D721Med (cell line): ENCODE results near the gene STMN1.

Experiments
- DNase-seq: peaks from one replicate; pipeline ENCODE4 v3.0.0; 2011; ENCODE audit warnings: low spot score; ENCODE audit not compliant: insufficient read length
- FAIRE-seq: peaks from 2 replicates; lab custom pipeline; 2011; peaks lifted over from hg19 to GRCh38; lab: Jason Lieb, UNC
- TF ChIP-seq, protein P1 (sequence below): IDR thresholded peaks from 2 replicates; pipeline ENCODE4 v1.5.1; 2012; ENCODE audit warnings: mild to moderate bottlenecking, control low read depth; ENCODE audit not compliant: insufficient read depth; ENCODE audit errors: missing control alignments

Gene STMN1

DNA sequence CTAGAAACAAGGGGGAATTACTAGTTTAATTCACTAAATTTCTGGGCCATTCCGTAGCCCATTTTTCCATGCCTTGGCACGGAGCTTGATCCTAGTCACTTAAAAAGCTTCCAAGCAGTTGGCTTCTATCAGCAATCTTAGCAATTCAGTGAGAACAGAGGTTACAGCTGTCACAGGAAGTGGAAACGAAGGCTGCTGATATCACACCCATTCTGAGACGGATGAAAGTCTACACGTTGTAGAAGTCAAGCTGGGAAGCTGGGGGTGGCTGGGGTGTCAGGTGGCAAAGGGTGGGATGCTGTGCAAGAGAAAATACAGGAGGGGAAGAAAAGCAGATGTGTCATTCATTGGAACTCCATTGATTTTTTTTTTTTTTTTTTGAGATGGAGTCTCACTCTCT lies 11.8 kb upstream of the STMN1 start:
- TF ChIP-seq, protein P1, sequence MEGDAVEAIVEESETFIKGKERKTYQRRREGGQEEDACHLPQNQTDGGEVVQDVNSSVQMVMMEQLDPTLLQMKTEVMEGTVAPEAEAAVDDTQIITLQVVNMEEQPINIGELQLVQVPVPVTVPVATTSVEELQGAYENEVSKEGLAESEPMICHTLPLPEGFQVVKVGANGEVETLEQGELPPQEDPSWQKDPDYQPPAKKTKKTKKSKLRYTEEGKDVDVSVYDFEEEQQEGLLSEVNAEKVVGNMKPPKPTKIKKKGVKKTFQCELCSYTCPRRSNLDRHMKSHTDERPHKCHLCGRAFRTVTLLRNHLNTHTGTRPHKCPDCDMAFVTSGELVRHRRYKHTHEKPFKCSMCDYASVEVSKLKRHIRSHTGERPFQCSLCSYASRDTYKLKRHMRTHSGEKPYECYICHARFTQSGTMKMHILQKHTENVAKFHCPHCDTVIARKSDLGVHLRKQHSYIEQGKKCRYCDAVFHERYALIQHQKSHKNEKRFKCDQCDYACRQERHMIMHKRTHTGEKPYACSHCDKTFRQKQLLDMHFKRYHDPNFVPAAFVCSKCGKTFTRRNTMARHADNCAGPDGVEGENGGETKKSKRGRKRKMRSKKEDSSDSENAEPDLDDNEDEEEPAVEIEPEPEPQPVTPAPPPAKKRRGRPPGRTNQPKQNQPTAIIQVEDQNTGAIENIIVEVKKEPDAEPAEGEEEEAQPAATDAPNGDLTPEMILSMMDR = no peak
- DNase-seq (no peak), FAIRE-seq (no peak)

DNA sequence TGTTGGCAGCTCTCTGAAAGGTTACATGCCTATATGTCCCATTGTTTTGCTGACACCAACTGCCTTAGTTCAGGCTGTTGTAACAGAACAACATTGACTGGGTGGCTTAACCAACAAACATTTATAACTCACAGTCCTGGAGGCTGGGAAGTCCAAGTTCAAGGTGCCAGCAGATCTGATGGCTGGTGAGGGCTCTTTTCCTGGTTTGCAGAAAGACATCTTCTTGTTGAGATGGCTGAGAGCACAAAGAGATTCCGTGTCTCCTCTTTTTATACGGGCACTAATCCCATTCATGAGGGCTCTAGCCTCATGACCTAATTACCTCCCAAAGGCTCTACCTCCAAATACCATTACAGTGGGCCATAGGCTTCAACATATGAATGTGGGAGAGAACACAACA lies 10.2 kb upstream of the STMN1 start:
- no peak for FAIRE-seq

DNA sequence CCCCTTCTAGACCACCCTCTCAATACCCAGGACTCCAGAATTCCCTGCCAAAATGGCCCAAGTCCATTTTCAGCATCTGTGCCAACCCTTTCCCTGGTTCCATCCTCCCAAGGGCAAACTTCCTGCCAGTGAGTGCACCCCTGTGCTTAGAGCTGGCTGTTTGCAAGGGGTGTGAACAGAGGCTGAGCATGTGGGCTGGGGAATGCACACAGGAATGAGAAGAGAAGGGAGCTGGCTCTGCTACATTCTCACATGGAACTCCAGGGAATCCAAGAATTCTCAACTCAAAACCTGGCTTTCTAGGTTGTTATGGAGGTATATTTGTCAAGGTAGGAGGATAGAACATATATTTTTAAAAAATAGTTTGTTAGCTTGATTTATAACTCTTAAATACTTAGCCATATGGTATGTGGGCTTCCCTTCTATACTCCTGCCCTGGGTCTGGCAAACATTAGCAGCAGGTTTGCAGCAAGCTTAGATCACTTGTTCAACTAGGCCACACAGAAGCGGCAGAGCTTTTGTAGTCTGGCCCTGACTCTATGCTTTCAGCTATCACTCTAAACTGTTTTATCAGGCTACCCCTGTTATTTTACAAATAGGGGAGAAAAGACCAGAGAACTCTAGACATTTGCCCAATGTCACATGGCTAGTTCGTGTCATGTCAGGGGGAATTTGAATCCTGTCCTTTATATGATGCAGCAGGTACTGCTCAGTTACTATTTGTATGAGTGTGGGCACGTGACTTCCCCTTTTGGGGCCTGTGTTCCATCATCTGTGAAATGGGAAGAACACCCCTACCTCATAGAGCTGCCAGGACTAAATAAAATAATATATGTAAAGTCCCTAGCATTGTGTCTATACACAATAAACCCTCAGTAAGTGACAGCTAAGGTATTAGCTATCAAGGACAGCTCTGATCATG lies 8.1 kb upstream of the STMN1 start:
- no peak for DNase-seq
- no peak for FAIRE-seq
- TF ChIP-seq, protein P1 = no peak

More for the DNA sequence above, 10.2 kb upstream of the STMN1 start:
- TF ChIP-seq, protein P1 = no peak
- no peak for DNase-seq

DNA sequence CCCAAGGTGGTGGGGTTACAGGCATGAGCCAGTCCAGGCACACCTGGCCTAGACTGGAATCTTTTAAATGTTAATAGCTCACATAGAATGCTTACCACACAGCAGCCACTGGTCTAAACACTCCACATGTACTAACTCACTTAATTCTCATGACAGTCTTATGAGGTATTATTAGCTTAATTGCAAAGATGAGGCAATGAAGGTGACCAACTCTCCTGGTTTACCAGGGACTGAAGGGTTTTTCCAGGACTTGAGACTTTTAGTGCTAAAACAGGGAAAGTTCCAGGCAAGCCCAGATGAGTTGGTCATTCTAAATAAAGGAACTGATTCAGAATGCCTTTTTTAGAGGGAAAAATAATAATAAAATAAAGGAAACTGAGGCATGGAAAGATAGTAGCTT lies 7.0 kb upstream of the STMN1 start:
- TF ChIP-seq, protein P1 = no peak
- DNase-seq (no peak), FAIRE-seq (no peak)

DNA sequence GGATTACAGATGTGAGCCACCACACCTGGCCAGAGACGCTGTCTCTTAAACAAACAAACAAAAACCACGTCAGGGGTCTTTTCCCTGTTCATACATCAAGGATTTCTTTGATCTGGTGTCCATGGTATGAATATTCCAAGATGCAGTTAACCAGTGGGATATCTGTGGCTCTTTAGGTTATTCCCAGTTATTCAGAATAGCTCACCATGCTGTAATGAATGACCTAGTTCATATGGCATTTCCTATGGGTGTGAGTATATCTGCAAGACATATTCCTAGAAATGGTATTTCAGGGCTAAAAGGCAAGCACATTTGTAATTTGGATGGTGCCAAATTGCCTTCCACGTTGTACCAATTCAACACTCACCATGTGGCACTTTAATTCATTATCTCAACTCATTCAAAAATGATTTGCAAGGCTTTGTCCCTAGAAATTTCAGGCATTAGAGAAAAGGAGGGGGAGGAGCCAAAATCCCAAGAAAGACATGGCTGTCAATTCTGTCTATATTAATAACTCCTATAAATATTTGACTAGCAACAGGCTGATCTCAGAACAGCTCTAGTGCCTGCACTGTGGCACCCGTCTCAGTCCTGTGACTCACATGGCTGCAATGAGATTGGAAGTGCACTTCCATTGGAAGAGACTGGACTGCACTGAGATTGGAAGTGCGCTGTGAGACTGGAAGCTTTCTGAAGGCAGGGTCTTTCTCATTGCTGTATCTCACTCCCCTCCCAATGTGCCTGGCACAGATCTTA lies 6.0 kb upstream of the STMN1 start:
- no peak for DNase-seq
- no peak for FAIRE-seq
- TF ChIP-seq, protein P1 = no peak

DNA sequence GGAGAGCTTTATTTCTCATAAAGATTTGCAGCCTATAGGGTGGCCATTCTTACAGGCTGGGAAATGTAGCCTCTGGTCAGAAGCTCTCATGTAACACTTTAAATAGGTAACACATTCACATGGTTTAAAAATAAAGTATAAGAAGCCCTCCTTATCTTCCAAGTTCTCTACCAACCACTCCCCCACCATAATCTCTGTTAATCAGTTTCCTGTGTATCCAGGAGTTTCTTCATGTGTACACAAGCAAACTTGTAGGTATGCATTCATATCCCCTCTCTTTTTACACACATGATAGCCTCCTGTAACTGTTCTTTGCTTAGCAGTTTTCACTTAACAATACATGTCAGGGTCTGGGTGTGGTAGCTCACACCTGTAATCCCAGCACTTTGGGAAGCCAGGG lies 4.9 kb upstream of the STMN1 start:
- DNase-seq (no peak), FAIRE-seq (no peak)
- TF ChIP-seq, protein P1 = no peak
